Tibial artery (tissue), 4 donors: ENCODE measurements around the gene FAM210A.

Experiments
- DNase-seq, 2 donors: peaks; one replicate each; pipeline ENCODE4 v3.0.0-alpha.2; 2019
- H3K27ac ChIP-seq, 2 donors: fragments of 200-600 bp; sonication (generic) in 1 of 2; 1 replicate in 1 of 2; 2 replicates in 1 of 2; pipeline ENCODE4 v1.5.1; 2018 to 2019; ENCODE audit warnings: mild to moderate bottlenecking in 1 of 2
- H3K27me3 ChIP-seq, 2 donors: fragments of 200-600 bp; sonication (generic) in 1 of 2; one replicate each; pipeline versions ENCODE4 v1.5.1 to v1.6.0; 2016 to 2019
- H3K36me3 ChIP-seq, 3 donors: fragments of 200-600 bp; sonication (generic) in 2 of 3; one replicate each; pipeline ENCODE4 v1.5.1; 2016 to 2019; ENCODE audit warnings: mild to moderate bottlenecking in 2 of 3
- H3K4me1 ChIP-seq, 4 donors: fragments of 200-600 bp; sonication (generic) in 2 of 4; 1 replicate in 3 of 4; 2 replicates in 1 of 4; pipeline ENCODE4 v1.5.1; 2016 to 2019
- H3K4me3 ChIP-seq, 2 donors: fragments of 200-600 bp; sonication (generic) in 1 of 2; 1 replicate in 1 of 2; 2 replicates in 1 of 2; pipeline ENCODE4 v1.5.1; 2018 to 2019; ENCODE audit warnings: mild to moderate bottlenecking in 2 of 2
- H3K9me3 ChIP-seq, 3 donors: fragments of 200-600 bp; sonication (generic) in 1 of 3; one replicate each; pipeline ENCODE4 v1.5.1; 2016 to 2019
- intact Hi-C: fragments of 100-400 bp; cut with DNase I; formaldehyde crosslinking; loops from one replicate; pipeline ENCODE4 v1.15.0; 2023; ENCODE audit warnings: low total_unique reads
- TF ChIP-seq, protein P1 (sequence below), 2 experiments: fragments of 200-600 bp in 1 of 2; fragments of 450-650 bp in 1 of 2; IDR thresholded peaks; one replicate each; pipeline ENCODE4 v1.5.1; 2017 to 2019; ENCODE audit warnings: antibody characterized with exemption in 2 of 2, mild to moderate bottlenecking in 1 of 2, moderate library complexity in 1 of 2

The FAM210A gene

GRCh38 chr18:13716916-13717315, 9.4 kb downstream of the FAM210A start:
- DNase-seq = no peak
- intact Hi-C loops = no loop called here
- Histone ChIP-seq H3K4me3 (no peak overlapping the region), H3K36me3 (no peaks in the 10 kb centered on the region), H3K9me3 (no peaks in the 10 kb centered on the region), H3K4me1 (no peaks in the 10 kb centered on the region), H3K27ac (no peak overlapping the region), H3K27me3 (no peaks in the 10 kb centered on the region)
- TF ChIP-seq, protein P1, sequence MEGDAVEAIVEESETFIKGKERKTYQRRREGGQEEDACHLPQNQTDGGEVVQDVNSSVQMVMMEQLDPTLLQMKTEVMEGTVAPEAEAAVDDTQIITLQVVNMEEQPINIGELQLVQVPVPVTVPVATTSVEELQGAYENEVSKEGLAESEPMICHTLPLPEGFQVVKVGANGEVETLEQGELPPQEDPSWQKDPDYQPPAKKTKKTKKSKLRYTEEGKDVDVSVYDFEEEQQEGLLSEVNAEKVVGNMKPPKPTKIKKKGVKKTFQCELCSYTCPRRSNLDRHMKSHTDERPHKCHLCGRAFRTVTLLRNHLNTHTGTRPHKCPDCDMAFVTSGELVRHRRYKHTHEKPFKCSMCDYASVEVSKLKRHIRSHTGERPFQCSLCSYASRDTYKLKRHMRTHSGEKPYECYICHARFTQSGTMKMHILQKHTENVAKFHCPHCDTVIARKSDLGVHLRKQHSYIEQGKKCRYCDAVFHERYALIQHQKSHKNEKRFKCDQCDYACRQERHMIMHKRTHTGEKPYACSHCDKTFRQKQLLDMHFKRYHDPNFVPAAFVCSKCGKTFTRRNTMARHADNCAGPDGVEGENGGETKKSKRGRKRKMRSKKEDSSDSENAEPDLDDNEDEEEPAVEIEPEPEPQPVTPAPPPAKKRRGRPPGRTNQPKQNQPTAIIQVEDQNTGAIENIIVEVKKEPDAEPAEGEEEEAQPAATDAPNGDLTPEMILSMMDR (IDR thresholded peaks at IDR 0.05) = no peak

DNA sequence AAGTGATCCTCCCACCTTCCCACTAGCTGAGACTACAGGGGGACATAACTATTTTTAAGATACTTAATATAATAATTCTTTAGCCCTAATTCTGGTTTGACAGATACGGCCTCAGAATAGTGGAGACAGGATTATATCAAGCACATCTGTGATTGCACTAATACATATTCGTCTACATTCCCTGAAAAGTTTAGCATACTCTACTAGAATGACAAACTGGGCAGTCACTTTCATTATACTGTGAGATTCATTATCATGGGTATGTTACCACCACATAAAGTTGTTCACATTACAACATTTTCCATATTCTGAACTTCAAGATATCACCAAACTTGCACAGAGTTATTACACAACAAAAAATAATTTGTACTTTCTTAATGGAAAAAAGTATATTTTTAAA, 11.0 kb downstream of the FAM210A start:
- Histone ChIP-seq H3K27me3 (no peaks in the 10 kb centered on the region), H3K4me3 (no peak overlapping the region), H3K4me1 (no peaks in the 10 kb centered on the region), H3K27ac (no peak overlapping the region), H3K36me3 (no peaks in the 10 kb centered on the region), H3K9me3 (no peaks in the 10 kb centered on the region)
- DNase-seq = no peak
- intact Hi-C loops = no loop called here
- TF ChIP-seq, protein P1 (IDR thresholded peaks at IDR 0.05) = no peak

DNA sequence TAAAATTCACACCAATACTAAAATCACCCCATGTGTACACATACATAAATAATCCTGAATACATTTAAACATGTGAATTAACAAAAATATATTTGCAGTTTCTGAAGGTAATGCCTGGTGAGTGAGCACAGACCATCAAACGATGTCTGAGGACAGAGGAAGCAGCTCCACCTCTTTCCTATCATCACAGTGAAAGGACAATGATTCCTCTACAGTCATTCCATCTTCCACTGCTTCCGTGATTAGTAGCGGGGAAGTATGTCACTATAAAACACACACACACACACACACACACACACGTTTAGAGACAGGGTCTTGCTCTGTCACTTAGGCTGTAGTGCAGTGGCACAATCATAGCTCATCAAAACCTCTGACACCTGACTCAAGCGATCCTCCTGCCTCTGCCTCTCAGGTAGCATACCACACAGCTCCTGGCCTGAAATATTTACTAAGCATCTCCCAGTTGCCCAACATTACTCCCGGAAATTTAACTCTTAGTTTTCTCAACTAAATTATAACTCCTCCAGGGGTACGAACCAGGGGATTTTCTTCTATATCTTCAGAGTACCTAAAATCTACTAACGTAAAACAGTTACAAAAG, 12.8 kb downstream of the FAM210A start:
- intact Hi-C loops = no loop called here
- H3K27me3 ChIP-seq = no peaks in the 10 kb centered on the region
- H3K4me1 ChIP-seq = no peaks in the 10 kb centered on the region
- no peaks in the 10 kb centered on the region for H3K9me3 ChIP-seq
- H3K4me3 ChIP-seq = no peak overlapping the region
- TF ChIP-seq, protein P1 (IDR thresholded peaks at IDR 0.05) = no peak
- DNase-seq = no peak
- H3K27ac ChIP-seq = no peak overlapping the region
- no peaks in the 10 kb centered on the region for H3K36me3 ChIP-seq

DNA sequence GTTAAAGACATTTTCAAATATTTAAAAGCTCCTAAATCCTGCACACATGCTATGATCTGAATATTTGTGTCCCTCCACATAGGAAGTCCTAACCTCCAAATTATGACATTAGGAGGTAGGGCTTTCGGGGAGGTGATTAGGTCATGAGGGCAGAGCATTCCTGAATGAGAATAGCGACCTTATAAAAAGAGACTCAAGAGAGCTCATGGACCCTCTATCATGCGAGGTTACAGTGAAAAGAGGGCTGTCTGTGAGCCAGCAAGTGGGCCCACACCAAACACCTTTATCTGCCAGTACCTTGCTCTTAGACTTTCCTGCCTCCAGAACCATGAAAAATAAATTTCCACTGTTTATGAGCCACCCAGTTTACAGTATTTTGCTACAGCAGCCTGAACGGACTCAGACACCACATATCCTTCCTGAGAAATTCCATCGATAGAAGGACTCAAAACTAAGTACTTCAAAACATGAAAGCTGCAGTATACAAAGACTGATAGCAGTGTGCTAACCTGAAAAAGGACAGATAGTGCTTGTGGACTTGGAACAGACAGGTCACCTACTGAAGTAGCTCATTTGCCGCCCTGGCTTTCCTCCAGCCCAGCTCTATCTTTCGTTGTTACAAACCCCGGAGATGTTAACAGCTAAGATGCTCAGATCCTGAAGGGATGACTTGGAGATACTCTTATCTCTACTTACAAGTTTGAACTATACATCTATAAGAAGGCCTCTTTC, 13.8 kb downstream of the FAM210A start:
- DNase-seq = no peak
- intact Hi-C loops = no loop called here
- H3K27me3 ChIP-seq = no peaks in the 10 kb centered on the region
- no peak overlapping the region for H3K4me3 ChIP-seq
- H3K36me3 ChIP-seq = no peaks in the 10 kb centered on the region
- H3K4me1 ChIP-seq = no peaks in the 10 kb centered on the region
- no peaks in the 10 kb centered on the region for H3K9me3 ChIP-seq
- H3K27ac ChIP-seq = no peak overlapping the region
- TF ChIP-seq, protein P1 (IDR thresholded peaks at IDR 0.05) = no peak

GRCh38 chr18:13710414-13710831, 15.9 kb downstream of the FAM210A start:
- H3K27me3 ChIP-seq = no peaks in the 10 kb centered on the region
- TF ChIP-seq, protein P1 (IDR thresholded peaks at IDR 0.05) = no peak
- H3K4me1 ChIP-seq = no peaks in the 10 kb centered on the region
- H3K9me3 ChIP-seq = no peaks in the 10 kb centered on the region
- H3K4me3 ChIP-seq = no peak overlapping the region
- H3K27ac ChIP-seq = no peak overlapping the region
- intact Hi-C loops = no loop called here
- no peak for DNase-seq
- H3K36me3 ChIP-seq = no peaks in the 10 kb centered on the region
